C4-2B (cell line): ENCODE measurements around the gene CEACAM19.

Experiments used
- ZFX ChIP-seq: fragments of 450-650 bp; IDR thresholded peaks from 2 replicates; pipeline ENCODE4 v1.6.1; 2017
- TF ChIP-seq, protein P1 (sequence below): fragments of 450-650 bp; conservative IDR thresholded peaks from 2 replicates; pipeline ENCODE4 v1.5.1; 2017; ENCODE audit warnings: mild to moderate bottlenecking

DNA sequence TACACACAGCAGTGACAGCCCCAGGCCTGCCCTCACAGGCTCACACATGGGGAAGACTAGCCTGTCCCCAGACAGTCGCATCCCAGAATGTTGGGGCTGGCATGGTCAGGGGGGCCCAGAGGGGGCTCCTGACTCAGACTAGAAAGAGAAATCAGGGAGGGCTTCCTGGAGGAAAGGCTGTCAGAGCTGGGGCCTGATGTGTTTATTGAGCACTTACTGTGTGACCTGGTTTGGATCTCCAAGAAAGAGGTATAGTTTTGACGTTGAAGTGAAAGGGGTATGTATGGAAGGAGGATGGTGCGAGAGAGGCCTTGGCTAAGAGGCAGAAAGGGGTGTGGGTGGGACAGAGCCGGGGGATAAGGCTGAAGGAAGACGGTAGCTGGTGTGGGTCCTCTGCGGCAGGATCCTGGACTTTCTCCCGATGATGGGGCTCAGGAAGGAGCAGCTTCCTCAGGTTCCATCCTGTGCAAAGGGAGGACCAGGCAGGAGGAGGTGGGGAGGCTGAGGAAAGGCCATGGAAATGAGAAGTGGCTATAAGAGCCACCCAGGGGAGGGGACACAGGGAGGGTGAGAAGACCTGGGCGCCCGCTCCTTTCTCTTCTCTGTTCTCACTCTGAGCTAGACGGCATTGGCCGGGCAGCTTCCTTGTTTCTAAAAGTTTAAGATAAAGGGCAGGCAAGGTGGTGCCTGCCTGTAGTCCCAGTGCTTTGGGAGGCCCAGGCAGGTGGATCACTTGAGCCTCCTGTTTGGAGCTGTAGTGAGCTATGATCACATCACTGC lies 61.1 kb downstream of the CEACAM19 start:
- TF ChIP-seq, protein P1, sequence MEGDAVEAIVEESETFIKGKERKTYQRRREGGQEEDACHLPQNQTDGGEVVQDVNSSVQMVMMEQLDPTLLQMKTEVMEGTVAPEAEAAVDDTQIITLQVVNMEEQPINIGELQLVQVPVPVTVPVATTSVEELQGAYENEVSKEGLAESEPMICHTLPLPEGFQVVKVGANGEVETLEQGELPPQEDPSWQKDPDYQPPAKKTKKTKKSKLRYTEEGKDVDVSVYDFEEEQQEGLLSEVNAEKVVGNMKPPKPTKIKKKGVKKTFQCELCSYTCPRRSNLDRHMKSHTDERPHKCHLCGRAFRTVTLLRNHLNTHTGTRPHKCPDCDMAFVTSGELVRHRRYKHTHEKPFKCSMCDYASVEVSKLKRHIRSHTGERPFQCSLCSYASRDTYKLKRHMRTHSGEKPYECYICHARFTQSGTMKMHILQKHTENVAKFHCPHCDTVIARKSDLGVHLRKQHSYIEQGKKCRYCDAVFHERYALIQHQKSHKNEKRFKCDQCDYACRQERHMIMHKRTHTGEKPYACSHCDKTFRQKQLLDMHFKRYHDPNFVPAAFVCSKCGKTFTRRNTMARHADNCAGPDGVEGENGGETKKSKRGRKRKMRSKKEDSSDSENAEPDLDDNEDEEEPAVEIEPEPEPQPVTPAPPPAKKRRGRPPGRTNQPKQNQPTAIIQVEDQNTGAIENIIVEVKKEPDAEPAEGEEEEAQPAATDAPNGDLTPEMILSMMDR, result no peak
- no peak for TF ChIP-seq ZFX
